ENCODE results near the gene CACNA1C. TPM values are rescaled to one million over a fixed set of nuclear protein-coding genes. Genes with fewer than 3 reads are reported as not detected.

Gene CACNA1C
- total and polyA plus RNA-seq, 10 of the 15 experiments (the other 5 are each of a cell fraction or from before 2014, with no cell fraction given): under 0.01 to 0.15 (median 0.09) TPM; not detected in 5

- SMC1A ChIA-PET (ENCODE audit: uncharacterized antibody, unreplicated experiment): no interaction called here
- POLR2A ChIA-PET: no interaction called here
- RAD21 ChIA-PET (ENCODE audit: unreplicated experiment): no interaction called here
- no peaks in the 10 kb centered on the region for H3K4me1 ChIP-seq (ENCODE audit: control insufficient read depth, insufficient read depth, low read length)
- H3K4me3 ChIP-seq: no peak overlapping the region
- no peaks in the 10 kb centered on the region for H3K79me2 ChIP-seq (ENCODE audit: control insufficient read depth, insufficient read depth, low read length)
- no peak overlapping the region for H3K27ac ChIP-seq (ENCODE audit: control insufficient read depth, insufficient read depth)
- ATAC-seq: no peak
- no peaks in the 10 kb centered on the region; a peak in 1 of 4 replicates for H3K27me3 ChIP-seq (replicated peaks in 1 of 2; ENCODE audit: control insufficient read depth in 2 of 2, insufficient read depth in 2 of 2, low read length in 1 of 2)
- H4K20me1 ChIP-seq (ENCODE audit: control insufficient read depth, insufficient read depth): no peaks in the 10 kb centered on the region; the same call in 1 of the 2 replicates
- no peak overlapping the region for H3K4me2 ChIP-seq (ENCODE audit: control insufficient read depth, insufficient read depth)
- CTCF ChIA-PET: no interaction called here
- TF ChIP-seq CHD1 (IDR thresholded peaks at IDR 0.05; ENCODE audit: low read depth, low read length): no peak
- TF ChIP-seq ZNF384 (IDR thresholded peaks at IDR 0.05; ENCODE audit: borderline replicate concordance, low read depth, low read length): no peak
- TF ChIP-seq MLLT1 (IDR thresholded peaks at IDR 0.05): no peak
- TF ChIP-seq RUNX3 (IDR thresholded peaks at IDR 0.05; ENCODE audit: low read length): no peak
- no peak for TF ChIP-seq E2F4 (IDR thresholded peaks at IDR 0.05; ENCODE audit: low read depth, low read length)
- 31% methylated on average over 6 of the region's 6 CpGs for WGBS (ENCODE audit: insufficient coverage, insufficient replicate concordance, low lambda C conversion rate, missing lambda C conversion rate)
- no peak overlapping the region for H3K9ac ChIP-seq (ENCODE audit: control insufficient read depth, insufficient read depth, low read length)
- FAIRE-seq: no peak
- no peak overlapping the region for H2AFZ ChIP-seq (ENCODE audit: control insufficient read depth, low read depth, low read length)
- intact Hi-C loops (cut with micrococcal nuclease; ENCODE audit: unreplicated experiment): no loop called here
- no TSS peak for BruUV-seq (replicated peaks)
- no peak for DNase-seq (ENCODE audit: low read depth, low spot score)
- no peaks in the 10 kb centered on the region for H3K36me3 ChIP-seq (ENCODE audit: control insufficient read depth in 2 of 2, insufficient read depth in 2 of 2, low read length in 1 of 2)
- in situ Hi-C loops (cut with MboI): no loop called here
- H3K9me3 ChIP-seq (replicated peaks; ENCODE audit: control insufficient read depth, insufficient read depth, low read length): no peaks in the 10 kb centered on the region
Observed at GRCh38 chr12:2264651-2265232, 212.0 kb downstream of the CACNA1C start.

Data from GM12878 (cell line).